WI38 (cell line): ENCODE data around the gene GPR3.

Source experiments
- H3K4me3 ChIP-seq: 2 replicates; pipeline ENCODE4 v1.5.1; 2011; ENCODE audit warnings: low read depth, mild to moderate bottlenecking, control low read depth, low read length
- TF ChIP-seq, protein P1 (sequence below): IDR thresholded peaks from 2 replicates; pipeline ENCODE4 v1.5.1; 2012; ENCODE audit warnings: low read depth, mild to moderate bottlenecking, control low read depth, low read length

The GPR3 gene

DNA sequence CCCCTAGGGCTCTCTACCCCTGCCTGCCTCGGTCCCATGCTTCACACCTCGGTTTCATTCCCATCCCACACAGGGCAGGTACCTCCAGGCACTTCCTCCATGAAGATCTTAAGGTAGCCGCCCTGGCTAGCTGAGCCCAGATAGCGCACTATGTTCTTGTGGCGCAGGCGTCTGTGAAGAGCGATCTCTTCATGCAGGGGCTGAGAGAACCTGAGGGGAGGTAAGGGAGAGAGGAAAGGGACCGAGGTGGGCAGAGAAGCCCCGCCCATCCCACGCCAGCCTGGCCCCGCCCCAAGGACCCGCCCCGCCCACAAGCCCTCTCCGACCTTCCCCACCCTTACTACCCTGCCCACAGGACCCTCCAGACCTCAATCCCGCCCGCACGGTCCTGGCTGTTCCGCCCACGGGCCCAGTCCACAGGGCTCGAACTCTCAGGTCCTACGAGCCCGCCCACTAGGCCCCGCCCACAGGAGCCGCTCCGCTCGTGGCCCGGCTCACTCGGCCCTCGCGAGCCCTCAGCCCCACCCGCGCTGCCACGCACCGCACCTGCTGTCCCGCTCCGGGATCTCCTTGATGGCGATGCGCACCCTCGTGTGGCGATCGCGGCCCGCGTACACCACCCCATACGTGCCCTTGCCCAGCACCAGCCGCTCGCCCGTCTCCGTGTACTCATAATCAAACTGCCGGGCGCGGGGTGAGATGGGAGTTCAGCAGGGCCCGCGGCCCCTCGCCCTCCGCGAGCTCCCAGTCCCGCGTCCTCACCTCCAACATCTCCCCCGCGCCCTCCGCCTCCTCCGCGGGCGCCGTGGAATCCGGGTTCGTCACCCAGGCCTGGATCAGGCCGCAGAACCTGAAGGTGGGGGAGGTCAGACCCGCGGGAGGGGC lies 32.0 kb upstream of the GPR3 start:
- TF ChIP-seq, protein P1, sequence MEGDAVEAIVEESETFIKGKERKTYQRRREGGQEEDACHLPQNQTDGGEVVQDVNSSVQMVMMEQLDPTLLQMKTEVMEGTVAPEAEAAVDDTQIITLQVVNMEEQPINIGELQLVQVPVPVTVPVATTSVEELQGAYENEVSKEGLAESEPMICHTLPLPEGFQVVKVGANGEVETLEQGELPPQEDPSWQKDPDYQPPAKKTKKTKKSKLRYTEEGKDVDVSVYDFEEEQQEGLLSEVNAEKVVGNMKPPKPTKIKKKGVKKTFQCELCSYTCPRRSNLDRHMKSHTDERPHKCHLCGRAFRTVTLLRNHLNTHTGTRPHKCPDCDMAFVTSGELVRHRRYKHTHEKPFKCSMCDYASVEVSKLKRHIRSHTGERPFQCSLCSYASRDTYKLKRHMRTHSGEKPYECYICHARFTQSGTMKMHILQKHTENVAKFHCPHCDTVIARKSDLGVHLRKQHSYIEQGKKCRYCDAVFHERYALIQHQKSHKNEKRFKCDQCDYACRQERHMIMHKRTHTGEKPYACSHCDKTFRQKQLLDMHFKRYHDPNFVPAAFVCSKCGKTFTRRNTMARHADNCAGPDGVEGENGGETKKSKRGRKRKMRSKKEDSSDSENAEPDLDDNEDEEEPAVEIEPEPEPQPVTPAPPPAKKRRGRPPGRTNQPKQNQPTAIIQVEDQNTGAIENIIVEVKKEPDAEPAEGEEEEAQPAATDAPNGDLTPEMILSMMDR = no peak
- H3K4me3 ChIP-seq = no peak overlapping the region

DNA sequence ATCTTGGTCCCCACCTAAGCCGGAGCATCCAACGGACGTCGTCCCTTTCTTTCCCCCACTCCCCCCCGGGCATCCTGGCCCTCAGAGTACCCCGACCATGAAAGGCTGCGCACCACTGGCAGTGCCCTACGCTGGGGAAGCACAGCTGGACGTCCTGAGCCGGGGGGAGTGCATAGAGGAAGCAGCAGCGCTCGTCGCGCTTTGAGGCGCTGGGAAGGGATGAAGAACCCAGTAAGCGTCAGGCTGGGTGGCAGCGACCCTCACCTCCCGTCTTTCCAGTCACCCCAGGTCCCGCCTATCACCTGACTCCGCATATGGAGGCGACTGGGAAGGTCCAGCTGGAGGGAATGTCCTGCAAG lies 31.4 kb upstream of the GPR3 start:
- H3K4me3 ChIP-seq = no peak overlapping the region
- TF ChIP-seq, protein P1 = no peak

DNA sequence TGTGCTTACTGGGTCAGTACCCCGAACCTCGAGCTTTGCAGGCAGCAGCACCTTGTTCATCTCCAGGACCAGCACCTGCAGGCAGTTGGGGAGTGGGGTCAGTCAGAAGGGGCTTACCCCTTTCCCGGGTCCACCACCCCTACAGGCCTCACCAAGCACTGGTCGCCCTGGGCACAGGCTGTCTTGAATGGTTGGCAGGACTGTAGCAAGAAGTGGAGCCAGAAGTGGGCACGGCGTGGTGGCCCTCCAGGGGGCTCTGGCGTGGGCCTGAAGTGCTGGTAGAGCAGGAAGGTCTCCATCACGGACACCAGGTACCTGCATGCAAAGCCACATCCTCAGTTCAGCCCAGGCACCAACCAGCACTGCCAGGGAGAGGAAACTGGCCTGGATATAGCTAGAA lies 30.9 kb upstream of the GPR3 start:
- TF ChIP-seq, protein P1 = no peak
- H3K4me3 ChIP-seq = no peak overlapping the region

DNA sequence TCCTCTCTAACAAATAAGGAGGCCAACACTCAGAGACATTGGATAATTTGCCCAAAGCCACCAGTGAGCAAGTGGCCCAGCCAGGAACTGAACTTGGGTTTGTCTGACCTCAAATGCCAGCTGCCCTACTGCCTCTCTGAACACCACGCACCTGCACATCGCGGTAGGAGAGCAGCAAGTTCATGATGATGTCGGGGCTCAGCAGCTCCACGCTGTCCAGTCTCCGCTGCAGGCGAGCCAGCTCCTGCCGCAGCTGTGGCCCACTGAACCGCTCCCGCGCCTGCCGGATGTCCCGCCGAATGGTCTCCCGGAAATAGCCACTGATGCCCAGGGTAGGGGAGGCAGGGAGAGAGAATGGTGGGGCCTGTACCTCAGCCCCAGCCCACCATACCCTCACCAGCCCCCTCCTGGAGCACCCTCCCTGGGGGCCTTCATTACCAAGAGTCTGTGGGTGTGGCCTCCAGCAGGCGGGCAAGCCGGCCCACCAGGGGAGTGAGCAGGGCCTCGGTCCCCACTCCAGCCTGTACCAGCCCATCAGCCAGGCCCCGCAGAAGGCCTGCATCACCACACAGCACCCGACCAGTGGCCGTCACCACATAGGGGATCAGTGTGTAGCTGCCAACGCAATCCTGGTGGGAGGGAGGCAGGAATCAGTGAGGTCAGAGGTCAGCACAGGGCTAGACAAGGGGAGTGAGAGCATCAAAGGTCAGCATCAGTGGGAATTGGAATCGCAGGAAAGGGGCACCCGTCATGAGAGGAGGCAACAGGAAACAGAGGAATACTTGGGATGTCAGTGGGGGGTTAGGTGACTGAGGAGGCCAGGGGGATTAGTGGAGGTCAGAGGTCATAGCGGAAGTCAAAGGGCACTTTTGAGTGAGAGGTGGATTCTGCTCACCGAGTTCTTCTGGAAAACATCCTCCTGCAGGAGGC lies 28.4 kb upstream of the GPR3 start:
- TF ChIP-seq, protein P1 = no peak
- no peak overlapping the region for H3K4me3 ChIP-seq

DNA sequence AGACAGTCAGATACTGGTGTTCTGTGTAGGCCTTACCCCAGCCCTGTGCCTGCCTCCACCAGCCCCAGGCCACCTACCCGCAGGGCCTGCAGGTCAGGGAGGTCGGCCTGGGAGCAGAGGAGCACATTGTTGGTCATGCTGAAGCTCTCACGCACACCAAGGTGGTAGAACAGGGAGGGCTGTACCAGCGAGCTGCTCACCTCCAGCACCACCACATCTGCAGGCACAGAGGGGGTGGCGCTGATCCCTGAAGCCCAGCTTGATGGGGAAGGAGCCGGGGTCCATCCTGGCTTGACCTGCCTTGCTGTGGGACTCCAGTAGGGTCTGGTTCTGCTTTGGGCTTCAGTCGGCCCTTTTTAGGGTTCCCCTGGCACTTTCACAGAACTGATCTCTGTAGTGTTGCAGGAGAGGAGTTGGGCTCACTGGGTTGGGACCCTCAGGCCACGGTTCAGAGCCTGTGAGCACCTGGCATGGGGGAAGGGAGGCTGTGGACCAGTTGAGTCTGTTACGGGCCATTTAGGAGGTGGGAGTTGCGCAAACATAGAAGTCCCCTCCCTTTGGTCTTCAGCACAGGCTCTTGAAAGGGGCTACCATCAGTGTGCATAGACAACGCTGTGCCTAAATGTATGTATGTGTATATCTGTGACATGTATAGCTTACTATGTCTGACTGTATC lies 27.6 kb upstream of the GPR3 start:
- H3K4me3 ChIP-seq = peak overlapping the region; percentile 61
- TF ChIP-seq, protein P1 = no peak

DNA sequence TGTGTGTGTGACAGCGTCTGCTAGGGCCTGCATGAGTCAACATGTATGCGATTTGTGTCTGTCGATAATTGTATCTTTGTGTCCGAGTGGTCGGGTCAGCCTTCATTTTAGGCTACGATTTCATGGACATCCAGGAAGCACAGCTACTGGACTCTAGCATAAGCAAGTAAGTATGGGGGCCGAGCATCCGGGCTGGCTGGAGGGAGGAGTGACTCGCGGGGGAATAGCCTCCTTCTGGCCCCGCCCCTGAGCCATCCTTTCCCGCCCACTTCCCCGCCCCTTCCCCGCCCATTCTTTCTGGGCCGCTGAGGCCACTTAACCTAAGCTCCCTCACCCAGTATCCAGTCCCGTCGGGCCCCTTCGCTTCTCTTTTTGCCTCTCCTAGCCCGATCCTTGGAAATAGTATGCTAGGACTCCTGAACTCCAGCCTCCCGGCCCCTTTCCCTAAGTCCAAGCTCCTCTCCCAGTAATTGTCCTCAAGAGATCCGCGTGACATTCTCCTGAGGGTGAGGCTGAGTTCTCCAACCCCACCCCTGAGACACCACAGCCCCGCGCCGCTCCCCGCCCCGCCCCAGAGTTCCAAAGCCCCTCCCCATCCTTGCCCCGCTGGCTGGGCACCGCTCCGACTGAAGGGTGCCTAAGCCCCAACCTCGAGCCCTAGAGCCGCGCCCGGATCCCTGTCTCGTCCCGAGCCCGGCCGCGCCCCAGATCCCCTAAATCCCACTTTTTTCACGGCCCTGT lies 26.9 kb upstream of the GPR3 start:
- TF ChIP-seq, protein P1 = no peak

More for the DNA sequence above, 26.9 kb upstream of the GPR3 start:
- peak overlapping the region; percentile 61 for H3K4me3 ChIP-seq
